ENCODE measurements around the gene MARCHF11. TPM values are rescaled to one million over a fixed set of nuclear protein-coding genes. Genes with fewer than 3 reads are reported as not detected.

The MARCHF11 gene
- total and polyA plus RNA-seq, 4 donors = not detected

DNA sequence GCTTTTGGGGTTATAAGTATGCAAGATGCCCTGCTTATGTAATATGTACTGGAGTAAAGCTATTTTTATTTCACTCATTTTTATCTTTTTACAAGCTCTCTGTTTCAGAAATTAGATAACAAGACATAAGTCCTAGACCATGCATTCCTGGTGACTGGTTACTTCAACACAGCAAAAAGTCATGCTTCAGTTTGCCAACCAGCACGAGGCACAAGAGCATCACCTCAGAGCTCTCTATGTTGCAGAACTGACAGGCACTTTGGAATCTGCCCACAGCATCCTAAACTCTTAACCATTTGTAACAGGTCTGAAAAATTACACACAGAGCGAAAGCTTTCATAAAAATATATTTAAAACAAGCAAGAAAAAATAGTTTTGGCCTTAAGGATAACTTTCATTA, 112.8 kb downstream of the MARCHF11 start:
- Histone ChIP-seq H3K9me3 (ENCODE audit: control insufficient read depth in 4 of 4, insufficient read depth in 3 of 4, low read length in 3 of 4) (no peaks in the 10 kb centered on the region), H3K36me3 (ENCODE audit: control insufficient read depth in 4 of 4, insufficient read depth in 4 of 4, low read length in 4 of 4) (no peaks in the 10 kb centered on the region), H3K27me3 (ENCODE audit: control insufficient read depth in 3 of 3, insufficient read depth in 3 of 3, low read length in 2 of 3) (no peaks in the 10 kb centered on the region), H3K4me3 (no peak overlapping the region), H3K4me1 (ENCODE audit: control insufficient read depth in 5 of 5, insufficient read depth in 5 of 5, low read length in 5 of 5) (no peaks in the 10 kb centered on the region), H3K27ac (ENCODE audit: low read depth in 1 of 2, low read length in 1 of 2) (no peak overlapping the region), H3K9ac (ENCODE audit: insufficient read depth in 1 of 2, low read length in 2 of 2) (no peak overlapping the region)
- TF ChIP-seq, protein P1, sequence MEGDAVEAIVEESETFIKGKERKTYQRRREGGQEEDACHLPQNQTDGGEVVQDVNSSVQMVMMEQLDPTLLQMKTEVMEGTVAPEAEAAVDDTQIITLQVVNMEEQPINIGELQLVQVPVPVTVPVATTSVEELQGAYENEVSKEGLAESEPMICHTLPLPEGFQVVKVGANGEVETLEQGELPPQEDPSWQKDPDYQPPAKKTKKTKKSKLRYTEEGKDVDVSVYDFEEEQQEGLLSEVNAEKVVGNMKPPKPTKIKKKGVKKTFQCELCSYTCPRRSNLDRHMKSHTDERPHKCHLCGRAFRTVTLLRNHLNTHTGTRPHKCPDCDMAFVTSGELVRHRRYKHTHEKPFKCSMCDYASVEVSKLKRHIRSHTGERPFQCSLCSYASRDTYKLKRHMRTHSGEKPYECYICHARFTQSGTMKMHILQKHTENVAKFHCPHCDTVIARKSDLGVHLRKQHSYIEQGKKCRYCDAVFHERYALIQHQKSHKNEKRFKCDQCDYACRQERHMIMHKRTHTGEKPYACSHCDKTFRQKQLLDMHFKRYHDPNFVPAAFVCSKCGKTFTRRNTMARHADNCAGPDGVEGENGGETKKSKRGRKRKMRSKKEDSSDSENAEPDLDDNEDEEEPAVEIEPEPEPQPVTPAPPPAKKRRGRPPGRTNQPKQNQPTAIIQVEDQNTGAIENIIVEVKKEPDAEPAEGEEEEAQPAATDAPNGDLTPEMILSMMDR (IDR thresholded peaks at IDR 0.05; ENCODE audit: control extremely low read depth, extremely low read depth) = no peak
- DNase-seq (no peak), ATAC-seq (ENCODE audit: insufficient read depth, low FRiP score) (no peak)
- WGBS, 2 donors = 68 to 79% methylated on average over 2 of the region's 2 CpGs

DNA sequence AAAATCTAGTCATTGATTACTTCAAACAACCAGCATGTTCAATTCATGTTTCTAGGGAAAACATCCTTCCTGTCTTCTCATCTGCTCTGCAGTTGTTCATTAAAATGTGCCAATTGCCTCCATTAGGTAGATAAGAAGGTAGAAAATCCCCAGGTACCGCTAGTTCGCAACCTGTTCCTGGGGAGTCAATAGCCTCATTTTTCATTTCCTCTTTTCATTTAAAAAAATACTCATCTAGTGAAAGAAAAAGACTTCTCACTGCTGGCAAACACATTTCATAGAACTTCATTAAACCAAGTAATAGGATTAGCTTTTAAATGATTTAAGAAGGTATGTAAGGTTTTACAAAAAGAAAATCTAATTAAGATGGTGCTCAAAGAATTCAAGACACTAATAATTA, 113.3 kb downstream of the MARCHF11 start:
- no peak for ATAC-seq (ENCODE audit: insufficient read depth, low FRiP score)
- H3K27ac ChIP-seq (ENCODE audit: low read depth in 1 of 2, low read length in 1 of 2) = no peak overlapping the region
- H3K9me3 ChIP-seq (ENCODE audit: control insufficient read depth in 4 of 4, insufficient read depth in 3 of 4, low read length in 3 of 4) = no peaks in the 10 kb centered on the region
- WGBS, 2 donors = 85 to 86% methylated on average over 2 of the region's 2 CpGs
- TF ChIP-seq, protein P1 (IDR thresholded peaks at IDR 0.05; ENCODE audit: control extremely low read depth, extremely low read depth) = no peak
- no peak overlapping the region for H3K4me3 ChIP-seq
- H3K36me3 ChIP-seq (ENCODE audit: control insufficient read depth in 4 of 4, insufficient read depth in 4 of 4, low read length in 4 of 4) = no peaks in the 10 kb centered on the region
- no peak overlapping the region for H3K9ac ChIP-seq (ENCODE audit: insufficient read depth in 1 of 2, low read length in 2 of 2)
- H3K4me1 ChIP-seq (ENCODE audit: control insufficient read depth in 5 of 5, insufficient read depth in 5 of 5, low read length in 5 of 5) = no peaks in the 10 kb centered on the region
- no peak for DNase-seq
- no peaks in the 10 kb centered on the region for H3K27me3 ChIP-seq (ENCODE audit: control insufficient read depth in 3 of 3, insufficient read depth in 3 of 3, low read length in 2 of 3)

DNA sequence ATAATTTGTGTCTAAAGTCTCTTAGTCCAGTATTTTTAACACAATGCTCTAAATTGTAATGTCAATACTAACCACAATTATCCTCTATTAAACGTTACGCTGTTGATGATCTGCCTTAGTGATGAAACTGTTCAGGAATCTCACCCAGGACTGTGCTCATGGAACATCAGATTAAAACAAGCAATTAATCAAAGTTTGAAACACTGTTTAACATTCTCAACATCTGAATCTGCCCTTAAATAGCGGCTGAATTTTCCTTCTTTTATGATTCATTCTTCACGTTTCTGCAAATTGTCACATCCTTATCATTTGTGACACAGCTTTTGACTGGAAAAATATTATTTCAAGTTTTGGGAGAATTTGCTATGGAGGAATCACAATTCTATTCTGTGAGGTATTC, 113.8 kb downstream of the MARCHF11 start:
- Histone ChIP-seq H3K4me1 (ENCODE audit: control insufficient read depth in 5 of 5, insufficient read depth in 5 of 5, low read length in 5 of 5) (no peaks in the 10 kb centered on the region), H3K9ac (ENCODE audit: insufficient read depth in 1 of 2, low read length in 2 of 2) (no peak overlapping the region), H3K27ac (ENCODE audit: low read depth in 1 of 2, low read length in 1 of 2) (no peak overlapping the region), H3K9me3 (ENCODE audit: control insufficient read depth in 4 of 4, insufficient read depth in 3 of 4, low read length in 3 of 4) (no peaks in the 10 kb centered on the region), H3K36me3 (ENCODE audit: control insufficient read depth in 4 of 4, insufficient read depth in 4 of 4, low read length in 4 of 4) (no peaks in the 10 kb centered on the region), H3K27me3 (ENCODE audit: control insufficient read depth in 3 of 3, insufficient read depth in 3 of 3, low read length in 2 of 3) (no peaks in the 10 kb centered on the region), H3K4me3 (no peak overlapping the region)
- no peak for ATAC-seq (ENCODE audit: insufficient read depth, low FRiP score)
- TF ChIP-seq, protein P1 (IDR thresholded peaks at IDR 0.05; ENCODE audit: control extremely low read depth, extremely low read depth) = no peak
- no peak for DNase-seq
- 64 to 75% methylated on average over 4 of the region's 4 CpGs for WGBS, 2 donors

DNA sequence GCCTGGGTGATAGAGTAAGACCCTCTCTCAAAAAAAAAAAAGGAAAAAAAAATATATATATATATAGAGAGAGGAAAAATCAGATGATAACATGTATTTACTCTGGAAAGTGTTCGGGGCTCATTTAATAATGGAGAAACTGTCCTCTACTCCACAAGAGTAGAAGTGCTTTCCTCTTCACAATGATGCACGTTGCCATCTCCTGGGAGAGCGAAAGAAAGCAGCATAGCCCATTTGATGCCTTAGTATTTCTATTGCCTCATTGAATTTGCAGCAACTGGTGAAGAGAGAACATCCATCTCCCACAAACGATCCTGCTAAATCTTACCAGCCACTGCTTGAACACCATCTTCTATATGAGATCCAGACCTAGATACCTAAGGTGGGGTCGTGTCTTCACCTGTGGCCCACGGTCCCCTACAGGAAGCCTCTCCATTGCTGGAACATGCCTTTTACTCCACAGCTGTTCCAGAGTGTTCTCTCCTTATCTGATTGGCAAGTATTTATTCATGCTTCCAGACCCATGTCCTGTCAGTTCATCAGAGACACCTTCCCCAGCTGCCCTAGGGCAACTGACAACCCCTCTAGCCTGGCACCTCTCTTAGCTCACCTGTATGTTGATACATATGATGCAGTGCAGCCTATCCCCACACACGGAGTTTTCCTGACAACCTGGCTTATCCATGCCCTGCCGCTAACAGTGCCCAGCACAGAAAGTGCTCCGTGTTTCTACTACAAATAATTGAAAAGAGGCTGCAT, 115.3 kb downstream of the MARCHF11 start:
- no peak overlapping the region for H3K4me3 ChIP-seq
- no peaks in the 10 kb centered on the region for H3K4me1 ChIP-seq (ENCODE audit: control insufficient read depth in 5 of 5, insufficient read depth in 5 of 5, low read length in 5 of 5)
- H3K36me3 ChIP-seq (ENCODE audit: control insufficient read depth in 4 of 4, insufficient read depth in 4 of 4, low read length in 4 of 4) = no peaks in the 10 kb centered on the region
- ATAC-seq (ENCODE audit: insufficient read depth, low FRiP score) (peak; percentile 19), DNase-seq (no peak)
- H3K27me3 ChIP-seq (ENCODE audit: control insufficient read depth in 3 of 3, insufficient read depth in 3 of 3, low read length in 2 of 3) = no peaks in the 10 kb centered on the region
- H3K27ac ChIP-seq (ENCODE audit: low read depth in 1 of 2, low read length in 1 of 2) = no peak overlapping the region
- H3K9ac ChIP-seq (ENCODE audit: insufficient read depth in 1 of 2, low read length in 2 of 2) = no peak overlapping the region
- TF ChIP-seq, protein P1 (IDR thresholded peaks at IDR 0.05; ENCODE audit: control extremely low read depth, extremely low read depth) = no peak
- H3K9me3 ChIP-seq (ENCODE audit: control insufficient read depth in 4 of 4, insufficient read depth in 3 of 4, low read length in 3 of 4) = no peaks in the 10 kb centered on the region
- whole genome bisulfite sequencing, 2 donors = 72 to 78% methylated on average over 9 of the region's 9 CpGs
